ENCODE measurements around the gene NCEH1. TPM values are rescaled to one million over a fixed set of nuclear protein-coding genes. Genes with fewer than 3 reads are reported as not detected.

NCEH1 gene
- total RNA-seq, 1 donor from 2014 or later = 4.5 TPM

DNA sequence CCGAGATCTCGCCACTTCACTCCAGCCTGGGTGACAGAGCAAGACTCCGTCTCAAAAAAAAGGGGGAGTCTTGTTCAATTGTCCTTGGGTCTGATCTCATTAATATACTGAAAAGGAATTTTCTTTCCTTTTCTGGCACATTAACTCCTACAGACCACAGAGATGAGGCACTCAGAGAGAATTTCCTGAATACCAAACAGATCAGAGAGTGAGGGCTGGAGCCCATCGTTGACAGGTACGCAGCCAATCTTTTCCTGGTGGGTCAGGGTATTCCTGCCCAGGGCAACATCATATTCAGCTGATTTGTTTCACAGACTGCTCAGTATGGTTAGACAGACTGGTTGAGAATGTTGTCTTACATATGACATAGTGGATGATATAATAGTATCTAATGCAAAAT is 104.8 kb downstream of the NCEH1 start:
- DNase-seq = no peak
- no peaks in the 10 kb centered on the region for H3K4me1 Mint-ChIP-seq
- H3K9me3 Mint-ChIP-seq = peaks cover 6% of the 10 kb centered on the region
- H3K27me3 Mint-ChIP-seq = peaks cover 3% of the 10 kb centered on the region
- H3K36me3 Mint-ChIP-seq (ENCODE audit: low read depth) = no peaks in the 10 kb centered on the region
- H3K27ac Mint-ChIP-seq = no peak overlapping the region
- POLR2A ChIA-PET = no interaction called here
- TF ChIP-seq, protein P1, sequence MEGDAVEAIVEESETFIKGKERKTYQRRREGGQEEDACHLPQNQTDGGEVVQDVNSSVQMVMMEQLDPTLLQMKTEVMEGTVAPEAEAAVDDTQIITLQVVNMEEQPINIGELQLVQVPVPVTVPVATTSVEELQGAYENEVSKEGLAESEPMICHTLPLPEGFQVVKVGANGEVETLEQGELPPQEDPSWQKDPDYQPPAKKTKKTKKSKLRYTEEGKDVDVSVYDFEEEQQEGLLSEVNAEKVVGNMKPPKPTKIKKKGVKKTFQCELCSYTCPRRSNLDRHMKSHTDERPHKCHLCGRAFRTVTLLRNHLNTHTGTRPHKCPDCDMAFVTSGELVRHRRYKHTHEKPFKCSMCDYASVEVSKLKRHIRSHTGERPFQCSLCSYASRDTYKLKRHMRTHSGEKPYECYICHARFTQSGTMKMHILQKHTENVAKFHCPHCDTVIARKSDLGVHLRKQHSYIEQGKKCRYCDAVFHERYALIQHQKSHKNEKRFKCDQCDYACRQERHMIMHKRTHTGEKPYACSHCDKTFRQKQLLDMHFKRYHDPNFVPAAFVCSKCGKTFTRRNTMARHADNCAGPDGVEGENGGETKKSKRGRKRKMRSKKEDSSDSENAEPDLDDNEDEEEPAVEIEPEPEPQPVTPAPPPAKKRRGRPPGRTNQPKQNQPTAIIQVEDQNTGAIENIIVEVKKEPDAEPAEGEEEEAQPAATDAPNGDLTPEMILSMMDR (IDR thresholded peaks at IDR 0.05) = no peak
- CTCF ChIA-PET = no interaction called here
- no peak for ATAC-seq (ENCODE audit: low read depth)
- H3K4me3 Mint-ChIP-seq = no peak overlapping the region
- intact Hi-C loops (cut with micrococcal nuclease) = no loop called here

DNA sequence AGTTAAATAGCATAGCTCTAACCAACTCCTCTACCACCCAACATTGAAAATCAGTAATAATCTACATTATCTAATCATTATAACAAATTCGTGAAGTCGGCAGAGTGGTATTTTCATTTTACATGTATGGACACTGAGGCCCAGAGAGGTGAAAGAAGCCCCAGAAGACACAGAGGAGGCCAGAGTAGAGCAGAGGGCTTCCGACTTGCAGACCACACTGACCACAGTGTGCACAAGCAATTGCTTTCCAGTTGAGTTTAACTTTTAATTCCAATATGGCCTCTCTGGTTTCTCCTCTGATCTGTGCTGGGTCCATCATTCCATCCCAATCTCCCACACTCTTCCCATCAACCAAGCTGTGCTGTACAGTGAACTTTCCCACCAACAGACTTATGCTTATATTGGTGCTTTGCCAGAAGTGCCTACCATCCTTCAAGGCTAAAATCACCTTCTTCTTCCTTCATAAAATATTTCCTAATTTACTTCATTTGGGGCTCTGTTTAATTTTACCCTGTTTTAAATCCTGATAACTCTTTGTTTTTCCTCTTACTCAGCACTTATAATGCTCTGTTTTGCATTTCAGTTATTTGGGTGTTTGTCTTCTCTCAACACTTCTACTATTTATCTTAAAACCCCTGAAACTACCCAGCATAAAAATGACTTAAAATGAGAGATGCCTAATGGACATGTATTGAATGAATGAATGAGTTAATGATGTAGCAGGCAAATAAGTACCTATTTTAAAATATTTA is 105.8 kb downstream of the NCEH1 start:
- Mint-ChIP-seq H3K4me3 (no peak overlapping the region), H3K27me3 (peaks cover 3% of the 10 kb centered on the region), H3K27ac (no peak overlapping the region), H3K9me3 (no peaks in the 10 kb centered on the region), H3K36me3 (ENCODE audit: low read depth) (no peaks in the 10 kb centered on the region), H3K4me1 (no peaks in the 10 kb centered on the region)
- CTCF ChIA-PET = no interaction called here
- intact Hi-C loops (cut with micrococcal nuclease) = no loop called here
- TF ChIP-seq, protein P1 (IDR thresholded peaks at IDR 0.05) = no peak
- POLR2A ChIA-PET = no interaction called here
- ATAC-seq (ENCODE audit: low read depth) (no peak), DNase-seq (no peak)

DNA sequence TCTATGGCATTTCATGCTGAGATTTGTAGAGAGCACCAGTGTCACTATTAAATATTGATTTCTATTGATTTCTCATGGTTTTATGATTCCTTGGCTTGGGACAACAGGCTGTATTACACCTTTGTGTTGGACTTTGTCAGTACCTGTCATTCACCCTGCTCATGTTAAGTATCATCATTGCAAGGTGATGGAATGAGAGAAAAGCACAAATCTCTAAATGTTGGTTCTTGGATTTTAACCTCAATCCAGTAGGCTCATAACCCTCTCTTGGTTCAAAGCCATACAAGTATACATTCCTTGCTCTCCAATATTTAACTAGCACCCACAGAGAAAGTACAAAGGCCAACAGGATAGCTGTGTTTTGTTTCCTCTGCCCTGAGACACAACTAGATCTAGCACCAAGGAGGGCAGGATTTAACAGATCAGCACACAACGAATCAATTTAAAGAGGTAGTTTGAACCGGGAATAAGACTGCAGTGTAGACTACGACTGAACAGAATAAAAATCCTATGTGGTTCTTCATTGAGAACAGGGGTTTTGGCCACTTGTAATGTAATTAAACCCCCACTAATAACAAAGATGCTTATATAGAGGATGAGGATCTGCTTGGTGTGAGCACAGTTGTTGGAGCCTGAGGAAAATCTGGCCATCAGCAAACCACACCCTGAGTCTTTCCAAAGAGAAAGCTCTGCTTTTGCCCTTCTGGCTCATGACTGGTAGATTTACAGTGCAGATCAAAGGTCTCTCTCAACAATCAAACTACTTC is 109.6 kb downstream of the NCEH1 start:
- CTCF ChIA-PET = interaction anchor here (1.3 kb wide), 1 partner anchor 110 kb away, joined by 4 read pairs; the partner anchor contains the start of gene NCEH1
- TF ChIP-seq, protein P1 (IDR thresholded peaks at IDR 0.05) = no peak
- no peak overlapping the region for H3K4me3 Mint-ChIP-seq

DNA sequence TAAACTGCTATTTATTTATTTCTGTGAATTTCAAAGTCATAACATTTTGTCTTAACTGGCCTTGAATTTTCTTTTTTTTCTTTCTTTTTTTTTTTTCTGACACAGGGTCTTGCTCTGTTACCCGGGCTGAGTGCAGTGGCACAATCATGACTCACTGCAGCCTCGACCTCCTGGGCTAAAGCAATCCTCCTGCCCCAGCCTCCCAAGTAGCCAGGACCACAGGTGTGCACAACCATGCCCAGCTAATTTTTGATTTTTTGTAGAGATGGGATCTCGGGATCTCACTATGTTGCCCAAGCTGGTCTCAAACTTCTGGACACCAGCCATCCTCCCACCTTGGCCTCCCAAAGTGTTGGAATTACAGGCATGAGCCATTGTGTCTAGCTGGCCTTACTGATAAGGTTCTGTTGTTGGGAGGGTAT is 110.2 kb downstream of the NCEH1 start:
- ChIA-PET CTCF (no interaction called here), POLR2A (no interaction called here)
- Mint-ChIP-seq H3K4me1 (peaks cover 6% of the 10 kb centered on the region), H3K4me3 (no peak overlapping the region), H3K27me3 (peaks cover 3% of the 10 kb centered on the region), H3K9me3 (no peaks in the 10 kb centered on the region), H3K27ac (no peak overlapping the region), H3K36me3 (ENCODE audit: low read depth) (no peaks in the 10 kb centered on the region)
- TF ChIP-seq, protein P1 (IDR thresholded peaks at IDR 0.05) = no peak
- no peak for ATAC-seq (ENCODE audit: low read depth)
- intact Hi-C loops (cut with micrococcal nuclease) = no loop called here
- DNase-seq = no peak

More for the DNA sequence above, 109.6 kb downstream of the NCEH1 start:
- intact Hi-C loops (cut with micrococcal nuclease) = no loop called here
- DNase-seq (no peak), ATAC-seq (ENCODE audit: low read depth) (no peak)
- no peaks in the 10 kb centered on the region for H3K9me3 Mint-ChIP-seq
- H3K27ac Mint-ChIP-seq = no peak overlapping the region
- POLR2A ChIA-PET = no interaction called here
- H3K27me3 Mint-ChIP-seq = peaks cover 3% of the 10 kb centered on the region
- no peaks in the 10 kb centered on the region for H3K36me3 Mint-ChIP-seq (ENCODE audit: low read depth)
- peaks cover under 1% of the 10 kb centered on the region for H3K4me1 Mint-ChIP-seq

DNA sequence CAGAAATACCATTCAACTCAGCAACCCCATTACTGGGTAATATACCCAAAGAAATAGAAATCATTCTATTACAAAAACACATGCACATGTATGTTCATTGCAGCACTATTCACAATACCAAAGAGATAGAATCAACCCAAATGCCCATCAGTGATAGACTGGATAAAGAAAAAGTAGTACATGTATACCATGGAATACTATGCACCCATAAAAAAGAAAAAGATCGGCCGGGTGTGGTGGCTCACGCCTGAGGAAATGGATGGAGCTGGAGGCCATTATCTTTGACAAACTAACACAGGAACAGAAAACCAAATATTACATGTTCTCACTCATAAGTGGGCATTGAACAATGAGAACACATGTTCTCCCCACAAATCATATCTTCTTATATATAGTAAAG is 112.0 kb downstream of the NCEH1 start:
- POLR2A ChIA-PET = no interaction called here

More for the DNA sequence above, 112.0 kb downstream of the NCEH1 start:
- intact Hi-C loops (cut with micrococcal nuclease) = loop anchor here (5.0 kb wide), 2 partner anchors 113 to 247 kb away; partner anchors contain the start of gene NCEH1
- Mint-ChIP-seq H3K27me3 (no peaks in the 10 kb centered on the region), H3K27ac (no peak overlapping the region), H3K36me3 (ENCODE audit: low read depth) (no peaks in the 10 kb centered on the region), H3K4me3 (no peak overlapping the region), H3K4me1 (peaks cover 18% of the 10 kb centered on the region), H3K9me3 (no peaks in the 10 kb centered on the region)
- CTCF ChIA-PET = interaction anchor here (0.7 to 1.1 kb wide), 2 partner anchors 25 to 79 kb away, joined by 4 read pairs; no protein-coding TSS in a partner anchor
- no peak for ATAC-seq (ENCODE audit: low read depth)
- TF ChIP-seq, protein P1 (IDR thresholded peaks at IDR 0.05) = no peak
- DNase-seq = no peak

Data from activated B cell treated with CpG ODN at 0.5 μM for 24 hours (primary cell).